ENCODE measurements around the gene GMDS. TPM values are rescaled to one million over a fixed set of nuclear protein-coding genes. Genes with fewer than 3 reads are reported as not detected.

Gene GMDS
- polyA plus RNA-seq, 1 donor (not counting 4 experiments of a cell fraction or from before 2014, with no cell fraction given), result 22.1 TPM

DNA sequence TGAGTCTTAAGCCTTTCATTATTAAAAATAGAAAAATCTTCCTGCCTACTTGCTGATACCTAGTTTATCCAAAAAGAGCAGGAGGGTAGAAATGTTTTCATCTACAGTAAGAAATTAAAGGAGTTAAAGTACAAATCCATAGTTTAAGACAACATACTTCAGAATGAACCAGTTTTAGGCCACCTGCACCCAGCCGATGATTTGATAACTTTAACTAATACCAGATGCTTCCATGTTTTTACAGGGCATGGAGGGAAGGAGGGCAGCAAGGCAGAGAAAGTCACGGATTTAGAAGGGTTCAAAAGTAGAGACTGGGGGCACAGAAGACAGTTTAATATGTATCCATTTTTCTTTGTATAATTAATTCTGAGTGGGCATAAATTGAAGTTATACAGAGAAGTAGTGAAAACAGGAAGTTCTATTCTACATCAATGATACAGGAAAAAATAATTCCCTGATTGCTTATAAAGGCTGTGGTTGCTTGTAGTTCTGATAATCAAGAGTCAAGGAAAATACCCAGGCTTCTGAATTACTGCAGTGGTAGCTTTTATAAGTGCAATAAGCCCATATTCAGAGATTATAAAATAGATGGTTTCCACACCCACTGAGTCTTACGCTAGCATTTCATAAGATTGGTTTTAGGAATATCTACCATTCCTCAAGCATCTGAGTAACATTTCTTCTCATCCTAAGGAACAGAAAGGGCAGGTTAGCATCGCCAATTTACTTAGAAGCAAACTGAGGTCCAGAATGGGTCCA, 72.0 kb downstream of the GMDS start:
- Histone ChIP-seq H3K27me3 (ENCODE audit: control insufficient read depth, extremely low read depth, insufficient read depth, low read length) (no peaks in the 10 kb centered on the region), H3K9me1 (ENCODE audit: control insufficient read depth, extremely low read depth, insufficient read depth, low read length) (no peaks in the 10 kb centered on the region), H3K79me2 (ENCODE audit: control insufficient read depth, insufficient read depth, low read length) (peaks cover 2% of the 10 kb centered on the region), H4K20me1 (ENCODE audit: control insufficient read depth, extremely low read depth, insufficient read depth, low read length) (no peaks in the 10 kb centered on the region), H3K27ac (ENCODE audit: control insufficient read depth, insufficient read depth, low read length) (no peak overlapping the region), H3K36me3 (ENCODE audit: control insufficient read depth in 2 of 2, extremely low read depth in 1 of 2, insufficient read depth in 2 of 2, low read length in 2 of 2) (no peaks in the 10 kb centered on the region), H3K4me3 (ENCODE audit: control insufficient read depth in 2 of 3, extremely low read depth in 1 of 3, insufficient read depth in 2 of 3, low read depth in 1 of 3, low read length in 3 of 3) (no peak overlapping the region), H3K9me3 (ENCODE audit: control insufficient read depth, low read depth, low read length) (no peaks in the 10 kb centered on the region), H3K4me2 (ENCODE audit: control insufficient read depth, extremely low read depth, insufficient read depth, low read depth, low read length) (no peak overlapping the region), H2AFZ (ENCODE audit: control insufficient read depth, low read length) (no peak overlapping the region), H3K9ac (ENCODE audit: control insufficient read depth, extremely low read depth, insufficient read depth, low read length) (no peak overlapping the region), H3K4me1 (ENCODE audit: control insufficient read depth, extremely low read depth, insufficient read depth, low read length) (no peaks in the 10 kb centered on the region)
- DNase-seq (ENCODE audit: low read depth, low spot score), result no peak
- FAIRE-seq, result no peak
- TF ChIP-seq, protein P1, sequence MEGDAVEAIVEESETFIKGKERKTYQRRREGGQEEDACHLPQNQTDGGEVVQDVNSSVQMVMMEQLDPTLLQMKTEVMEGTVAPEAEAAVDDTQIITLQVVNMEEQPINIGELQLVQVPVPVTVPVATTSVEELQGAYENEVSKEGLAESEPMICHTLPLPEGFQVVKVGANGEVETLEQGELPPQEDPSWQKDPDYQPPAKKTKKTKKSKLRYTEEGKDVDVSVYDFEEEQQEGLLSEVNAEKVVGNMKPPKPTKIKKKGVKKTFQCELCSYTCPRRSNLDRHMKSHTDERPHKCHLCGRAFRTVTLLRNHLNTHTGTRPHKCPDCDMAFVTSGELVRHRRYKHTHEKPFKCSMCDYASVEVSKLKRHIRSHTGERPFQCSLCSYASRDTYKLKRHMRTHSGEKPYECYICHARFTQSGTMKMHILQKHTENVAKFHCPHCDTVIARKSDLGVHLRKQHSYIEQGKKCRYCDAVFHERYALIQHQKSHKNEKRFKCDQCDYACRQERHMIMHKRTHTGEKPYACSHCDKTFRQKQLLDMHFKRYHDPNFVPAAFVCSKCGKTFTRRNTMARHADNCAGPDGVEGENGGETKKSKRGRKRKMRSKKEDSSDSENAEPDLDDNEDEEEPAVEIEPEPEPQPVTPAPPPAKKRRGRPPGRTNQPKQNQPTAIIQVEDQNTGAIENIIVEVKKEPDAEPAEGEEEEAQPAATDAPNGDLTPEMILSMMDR (optimal IDR thresholded peaks at IDR 0.05 in 1 of 3, IDR thresholded peaks at IDR 0.05 in 1 of 3, conservative IDR thresholded peaks at IDR 0.05 in 1 of 3; ENCODE audit: extremely low read depth in 1 of 3, insufficient read depth in 2 of 3, low read length in 3 of 3), result no peak
- no peak for TF ChIP-seq EZH2 (IDR thresholded peaks at IDR 0.05; ENCODE audit: low read length)
- dilution Hi-C loops (cut with MboI; ENCODE audit: extremely low pct_ligation_motif_present, low sequenced_read_pairs), result no loop called here

DNA sequence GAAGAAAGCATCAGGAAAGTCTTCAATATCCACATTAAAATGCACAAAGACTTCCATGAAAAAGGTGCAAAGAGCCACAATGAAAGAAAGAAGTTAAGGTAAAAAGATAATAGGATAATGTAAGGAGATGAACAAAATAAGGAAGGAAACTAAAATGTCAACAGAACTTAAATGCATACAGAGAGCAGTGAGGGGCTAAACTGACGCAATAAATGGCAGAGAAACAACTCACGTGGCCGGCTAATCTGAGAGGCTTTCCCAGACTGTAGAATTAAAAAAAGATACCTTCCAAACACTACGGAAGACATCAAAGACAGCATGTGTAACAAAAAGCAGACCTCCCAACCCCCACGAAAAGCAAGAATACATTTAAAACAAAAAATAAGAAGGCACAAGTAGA, 73.7 kb downstream of the GMDS start:
- no peak overlapping the region for H3K27ac ChIP-seq (ENCODE audit: control insufficient read depth, insufficient read depth, low read length)
- no peaks in the 10 kb centered on the region for H4K20me1 ChIP-seq (ENCODE audit: control insufficient read depth, extremely low read depth, insufficient read depth, low read length)
- H3K4me1 ChIP-seq (ENCODE audit: control insufficient read depth, extremely low read depth, insufficient read depth, low read length), result no peaks in the 10 kb centered on the region
- H3K9me1 ChIP-seq (ENCODE audit: control insufficient read depth, extremely low read depth, insufficient read depth, low read length), result no peaks in the 10 kb centered on the region
- no peak overlapping the region for H3K4me3 ChIP-seq (ENCODE audit: control insufficient read depth in 2 of 3, extremely low read depth in 1 of 3, insufficient read depth in 2 of 3, low read depth in 1 of 3, low read length in 3 of 3)
- dilution Hi-C loops (cut with MboI; ENCODE audit: extremely low pct_ligation_motif_present, low sequenced_read_pairs), result no loop called here
- no peak overlapping the region for H3K4me2 ChIP-seq (ENCODE audit: control insufficient read depth, extremely low read depth, insufficient read depth, low read depth, low read length)
- no peak overlapping the region for H3K9ac ChIP-seq (ENCODE audit: control insufficient read depth, extremely low read depth, insufficient read depth, low read length)
- no peak overlapping the region for H2AFZ ChIP-seq (ENCODE audit: control insufficient read depth, low read length)
- FAIRE-seq (no peak), DNase-seq (ENCODE audit: low read depth, low spot score) (no peak)
- H3K36me3 ChIP-seq (ENCODE audit: control insufficient read depth in 2 of 2, extremely low read depth in 1 of 2, insufficient read depth in 2 of 2, low read length in 2 of 2), result no peaks in the 10 kb centered on the region
- TF ChIP-seq, protein P1 (optimal IDR thresholded peaks at IDR 0.05 in 1 of 3, IDR thresholded peaks at IDR 0.05 in 1 of 3, conservative IDR thresholded peaks at IDR 0.05 in 1 of 3; ENCODE audit: extremely low read depth in 1 of 3, insufficient read depth in 2 of 3, low read length in 3 of 3), result no peak
- no peak for TF ChIP-seq EZH2 (IDR thresholded peaks at IDR 0.05; ENCODE audit: low read length)
- no peaks in the 10 kb centered on the region for H3K9me3 ChIP-seq (ENCODE audit: control insufficient read depth, low read depth, low read length)
- H3K79me2 ChIP-seq (ENCODE audit: control insufficient read depth, insufficient read depth, low read length), result peaks cover 2% of the 10 kb centered on the region
- no peaks in the 10 kb centered on the region for H3K27me3 ChIP-seq (ENCODE audit: control insufficient read depth, extremely low read depth, insufficient read depth, low read length)

Measured in keratinocyte (primary cell).